KOPT-K1 (cell line): ENCODE results near the gene AREL1.

Experiments used
- H3K27ac ChIP-seq: fragments of 200-600 bp; sonication (generic); 2 replicates; pipeline ENCODE4 v1.5.1; 2016; ENCODE audit warnings: antibody characterized with exemption, mild to moderate bottlenecking, low read depth, low read length; ENCODE audit not compliant: poor library complexity, severe bottlenecking
- H3K36me3 ChIP-seq: fragments of 200-600 bp; sonication (generic); 2 replicates; pipeline ENCODE4 v1.5.1; 2017; ENCODE audit warnings: antibody characterized with exemption, mild to moderate bottlenecking, low read length, moderate library complexity; ENCODE audit not compliant: insufficient read depth
- H3K9me3 ChIP-seq: fragments of 200-600 bp; sonication (generic); 2 replicates; pipeline ENCODE4 v1.5.1; 2017; ENCODE audit warnings: antibody characterized with exemption, low read length, mild to moderate bottlenecking; ENCODE audit not compliant: insufficient read depth, poor library complexity, severe bottlenecking

Gene AREL1

DNA sequence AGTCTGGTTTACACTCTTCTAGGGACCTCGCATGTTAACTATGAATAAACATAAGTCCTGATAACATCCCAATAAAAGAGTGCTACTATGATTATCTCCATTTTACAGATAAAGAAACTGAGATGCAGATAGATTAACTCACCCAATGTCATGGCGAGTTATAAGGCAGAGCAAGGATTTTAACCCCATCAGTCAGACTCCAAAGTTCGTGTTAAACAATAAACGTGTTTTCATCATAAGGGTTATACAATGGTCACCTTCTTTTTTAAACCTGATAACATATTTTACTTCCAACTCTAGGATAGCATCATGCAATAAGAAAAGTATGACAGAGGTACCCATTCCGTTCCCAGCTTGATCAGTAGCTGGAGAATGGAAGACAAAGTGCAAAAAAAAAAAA is 1.2 kb downstream of the AREL1 start:
- Histone ChIP-seq H3K27ac (no peak overlapping the region), H3K36me3 (peaks cover 20% of the 10 kb centered on the region), H3K9me3 (no peaks in the 10 kb centered on the region)

DNA sequence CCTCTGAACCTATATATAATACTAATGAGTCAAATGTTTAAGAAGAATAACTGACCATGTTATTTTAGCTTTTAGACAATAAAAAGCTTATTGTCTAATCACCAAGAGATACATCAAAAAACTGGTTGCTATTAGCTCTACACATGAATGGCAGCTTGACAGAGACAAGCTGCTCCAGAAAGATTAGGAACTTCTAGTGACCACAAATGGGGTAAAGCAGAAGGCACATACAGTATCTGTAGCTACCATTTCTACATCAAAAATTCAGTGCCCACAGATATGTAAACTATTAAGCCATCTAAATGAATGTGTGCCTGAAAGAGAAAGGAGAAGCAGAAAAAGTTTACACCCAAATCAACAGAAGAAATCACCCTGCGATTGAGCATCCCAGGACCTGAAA is 2.4 kb downstream of the AREL1 start:
- H3K36me3 ChIP-seq = peaks cover 8% of the 10 kb centered on the region
- no peak overlapping the region for H3K27ac ChIP-seq
- no peaks in the 10 kb centered on the region for H3K9me3 ChIP-seq

DNA sequence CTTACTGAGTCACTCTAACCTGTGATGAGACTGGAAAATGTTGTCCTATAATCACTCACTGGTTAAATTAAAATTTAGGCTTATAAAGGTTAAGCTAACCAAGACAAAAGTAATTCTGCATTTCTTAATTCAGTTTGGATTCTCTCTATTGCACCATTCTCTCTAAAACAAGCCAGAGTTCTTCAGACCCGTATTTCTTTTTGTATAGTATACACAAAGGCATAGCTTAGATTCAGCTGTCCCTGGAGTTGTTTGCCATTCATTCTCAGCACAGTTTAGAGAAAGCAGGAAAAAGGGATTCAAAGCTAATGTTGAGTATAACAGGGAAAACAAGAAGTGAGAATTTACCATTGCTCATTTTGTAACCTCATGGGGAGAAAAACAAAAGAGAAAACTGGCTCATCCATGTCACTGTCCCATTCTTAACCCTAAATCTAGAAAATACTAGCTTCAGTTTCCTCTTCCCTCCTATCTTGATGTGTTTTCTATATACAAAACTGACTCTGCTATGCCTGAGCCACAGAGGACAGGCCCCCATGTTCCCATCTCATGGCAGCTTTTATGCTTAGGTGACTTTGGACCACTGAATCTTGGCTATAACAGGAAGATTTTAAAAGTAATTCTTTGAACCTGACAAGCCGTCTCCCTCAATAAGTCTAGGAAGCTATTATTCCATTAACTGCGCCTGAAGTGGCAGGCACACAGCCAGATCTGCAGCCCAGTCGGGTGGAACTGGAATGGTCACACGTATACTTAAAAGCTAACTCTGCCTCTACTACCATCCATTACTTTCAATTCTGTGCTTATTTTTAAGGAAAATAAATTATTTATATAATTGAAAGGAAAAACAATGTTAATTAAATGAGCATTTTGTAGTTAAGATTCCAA is 7.0 kb downstream of the AREL1 start:
- Histone ChIP-seq H3K9me3 (peaks cover 23% of the 10 kb centered on the region), H3K36me3 (0 out of 2 replicates have a peak, but pooled peaks cover 10% of the 10 kb centered on the region), H3K27ac (no peak overlapping the region)

DNA sequence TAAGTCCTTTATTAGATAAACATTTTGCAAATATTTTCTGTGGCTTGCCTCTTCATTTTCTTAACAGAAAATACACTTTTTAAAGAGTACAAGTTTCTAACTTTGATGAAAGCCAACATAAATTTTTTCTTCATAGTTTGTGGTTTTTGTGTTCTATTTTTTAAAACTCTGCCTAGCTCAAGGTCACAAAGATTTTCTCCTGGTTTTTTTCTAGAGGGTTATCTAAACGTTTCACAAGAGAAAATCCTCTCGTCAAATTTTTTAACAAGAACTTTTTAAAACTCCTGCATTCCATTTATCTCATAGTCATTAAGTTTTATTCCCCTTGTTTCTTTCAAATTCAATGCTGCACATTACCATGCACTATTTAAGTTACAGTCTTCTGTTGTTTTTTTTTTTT is 8.2 kb downstream of the AREL1 start:
- H3K27ac ChIP-seq = no peak overlapping the region
- H3K9me3 ChIP-seq = peaks cover 23% of the 10 kb centered on the region
- 0 out of 2 replicates have a peak, but pooled peaks cover 10% of the 10 kb centered on the region for H3K36me3 ChIP-seq

DNA sequence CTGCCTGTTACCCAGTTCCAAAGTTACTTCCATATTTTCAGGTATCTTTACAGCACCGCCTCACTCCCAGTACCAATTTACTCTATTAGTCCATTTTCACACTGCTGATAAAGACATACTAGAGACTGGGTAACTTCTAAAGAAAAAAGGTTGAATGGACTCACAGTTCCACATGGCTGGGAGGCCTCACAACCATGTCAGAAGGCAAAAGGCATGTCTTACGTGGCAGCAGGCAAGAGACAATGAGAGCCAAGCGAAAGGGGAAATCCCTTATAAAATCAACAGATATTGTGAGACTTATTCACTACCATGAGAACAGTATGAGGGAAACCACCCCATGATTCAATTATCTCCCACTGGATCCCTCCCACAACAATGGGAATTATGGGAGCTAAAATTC is 9.8 kb downstream of the AREL1 start:
- H3K9me3 ChIP-seq = peaks cover 23% of the 10 kb centered on the region
- no peak overlapping the region for H3K27ac ChIP-seq
- 0 out of 2 replicates have a peak, but pooled peaks cover 10% of the 10 kb centered on the region for H3K36me3 ChIP-seq

DNA sequence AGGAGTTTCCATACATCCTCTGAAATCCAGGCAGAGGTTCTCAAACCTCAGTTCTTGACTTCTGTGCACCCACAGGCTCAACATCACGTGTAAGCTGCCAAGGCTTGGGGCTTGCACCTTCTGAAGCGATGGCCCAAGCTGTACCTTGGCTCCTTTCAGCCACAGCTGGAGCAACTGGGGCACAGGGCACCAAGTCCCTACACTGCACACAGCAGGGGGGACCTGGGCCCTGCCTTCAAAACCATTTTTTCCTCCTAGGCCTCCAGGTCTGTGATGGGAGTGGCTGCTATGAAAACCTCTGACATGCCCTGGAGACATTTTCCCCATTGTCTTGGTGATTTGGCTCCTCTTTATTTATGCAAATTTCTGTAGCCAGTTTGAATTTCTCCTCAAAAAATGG is 10.6 kb downstream of the AREL1 start:
- Histone ChIP-seq H3K9me3 (peaks cover 23% of the 10 kb centered on the region), H3K27ac (no peak overlapping the region), H3K36me3 (peaks cover 15% of the 10 kb centered on the region)

DNA sequence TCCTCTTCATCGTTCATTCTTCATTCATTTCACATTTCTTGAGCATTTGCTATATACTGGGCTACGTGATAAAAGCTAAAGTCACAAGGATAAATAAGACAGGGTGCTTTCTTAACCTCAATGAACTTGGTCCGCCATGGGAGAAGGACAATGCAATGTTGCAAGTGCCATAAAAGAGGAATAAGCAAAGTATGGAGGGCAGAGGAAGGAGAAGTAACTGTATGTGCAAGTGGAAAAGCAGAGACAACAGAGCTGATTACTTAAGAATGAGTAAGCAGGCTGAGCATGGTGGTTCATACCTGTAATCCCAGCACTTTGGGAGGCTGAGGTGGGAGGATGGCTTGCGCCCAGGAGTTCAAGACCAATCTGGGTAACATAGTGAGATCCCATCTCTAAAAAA is 14.4 kb downstream of the AREL1 start:
- H3K9me3 ChIP-seq = peaks cover 19% of the 10 kb centered on the region
- peaks cover 15% of the 10 kb centered on the region for H3K36me3 ChIP-seq
- no peak overlapping the region for H3K27ac ChIP-seq

DNA sequence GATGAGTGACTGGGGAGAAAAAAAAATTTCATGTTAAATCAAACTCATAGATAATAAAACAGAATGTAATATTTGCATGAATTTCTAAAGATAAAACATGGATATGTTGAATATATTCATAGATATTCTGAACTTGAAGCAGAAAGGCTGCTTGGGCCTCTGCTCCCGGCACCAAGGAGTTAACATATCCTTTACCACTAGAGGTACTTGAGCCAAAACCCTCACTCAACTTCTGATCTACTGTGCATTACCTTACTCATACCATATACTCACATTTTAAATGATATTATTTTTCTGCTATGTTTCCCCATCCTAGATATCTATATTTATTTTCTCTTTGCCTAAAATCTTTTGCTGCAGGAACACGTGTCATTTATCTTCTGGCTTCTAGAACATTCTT is 14.9 kb downstream of the AREL1 start:
- peaks cover 11% of the 10 kb centered on the region for H3K36me3 ChIP-seq
- H3K27ac ChIP-seq = no peak overlapping the region
- H3K9me3 ChIP-seq = peaks cover 14% of the 10 kb centered on the region

DNA sequence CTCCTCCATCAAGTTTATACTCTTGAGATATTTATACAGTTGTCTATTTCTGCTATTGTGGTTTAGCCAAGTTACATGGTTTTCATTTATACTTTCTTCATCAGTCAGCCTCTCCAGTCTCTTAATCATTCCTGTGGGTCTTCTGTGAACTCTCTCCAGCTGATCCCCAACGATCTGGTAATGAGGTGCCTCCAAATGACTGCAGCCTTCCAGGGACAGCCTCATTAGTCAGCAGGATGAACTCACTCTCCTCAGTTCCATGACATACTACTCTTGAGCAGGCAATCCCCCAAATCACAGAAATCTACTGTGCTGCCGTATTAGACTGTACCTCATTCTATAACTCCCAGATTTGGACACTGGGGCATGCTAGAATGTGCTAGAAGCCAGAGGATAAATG is 15.3 kb downstream of the AREL1 start:
- peaks cover 10% of the 10 kb centered on the region for H3K36me3 ChIP-seq
- H3K27ac ChIP-seq = no peak overlapping the region
- peaks cover 9% of the 10 kb centered on the region for H3K9me3 ChIP-seq

DNA sequence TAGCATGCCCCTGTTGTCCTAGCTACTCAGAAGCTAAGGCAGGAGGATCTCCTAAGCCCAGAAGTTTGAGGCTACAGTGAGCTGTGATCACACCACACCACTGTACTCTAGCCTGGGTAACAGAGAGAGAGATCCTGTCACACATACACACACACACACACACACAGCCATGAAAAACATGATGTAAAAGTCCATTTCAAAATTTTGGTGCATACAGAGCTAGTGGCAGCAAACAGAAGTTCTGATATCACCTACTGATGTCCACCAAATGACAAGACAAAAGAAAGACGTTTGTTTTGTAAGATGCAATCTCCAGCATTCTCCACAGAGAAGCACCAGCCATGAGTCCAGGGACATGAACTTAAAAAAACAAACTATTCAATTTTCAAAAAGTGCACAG is 15.9 kb downstream of the AREL1 start:
- peaks cover 12% of the 10 kb centered on the region for H3K36me3 ChIP-seq
- no peak overlapping the region for H3K27ac ChIP-seq
- H3K9me3 ChIP-seq = peaks cover 4% of the 10 kb centered on the region

DNA sequence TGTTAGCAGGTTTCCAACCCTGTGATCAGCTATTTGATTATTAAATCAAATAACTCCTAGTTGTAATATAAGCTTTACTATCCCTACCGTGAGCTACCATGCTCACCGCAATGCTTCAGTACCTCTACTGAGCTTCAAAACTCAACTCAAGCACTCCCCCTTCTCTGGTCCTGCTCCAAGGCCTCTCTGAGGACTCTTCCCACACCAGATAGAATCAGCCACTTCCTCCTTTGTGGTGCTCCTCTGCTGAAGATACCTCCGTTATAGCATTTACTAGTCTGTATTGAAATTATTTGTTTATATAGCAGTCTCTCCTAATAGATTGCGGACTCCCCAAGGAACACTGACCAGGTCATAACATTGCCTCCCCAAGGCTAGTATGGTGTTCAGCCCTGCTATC is 17.5 kb downstream of the AREL1 start:
- Histone ChIP-seq H3K36me3 (peaks cover 27% of the 10 kb centered on the region), H3K27ac (no peak overlapping the region), H3K9me3 (no peaks in the 10 kb centered on the region)

DNA sequence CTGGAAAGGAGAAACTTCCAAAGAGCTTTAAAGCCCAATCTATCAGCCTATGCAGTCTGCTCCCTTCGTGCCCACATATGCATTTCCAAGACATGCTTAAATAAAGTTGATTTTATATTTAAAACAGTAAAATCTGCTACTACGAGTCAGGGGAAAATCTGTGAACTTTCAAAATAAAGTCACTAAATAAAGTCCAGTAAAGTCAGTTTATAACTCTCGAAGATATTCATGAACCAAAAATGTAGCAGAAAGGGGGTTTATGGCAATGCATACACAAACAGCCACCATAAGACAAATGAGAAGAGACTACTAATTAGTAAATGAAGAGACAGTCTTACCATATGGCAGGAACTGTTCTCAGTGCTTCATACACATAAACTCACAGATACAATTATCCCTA is 19.7 kb downstream of the AREL1 start:
- H3K27ac ChIP-seq = no peak overlapping the region
- H3K9me3 ChIP-seq = no peaks in the 10 kb centered on the region
- H3K36me3 ChIP-seq = peaks cover 44% of the 10 kb centered on the region

DNA sequence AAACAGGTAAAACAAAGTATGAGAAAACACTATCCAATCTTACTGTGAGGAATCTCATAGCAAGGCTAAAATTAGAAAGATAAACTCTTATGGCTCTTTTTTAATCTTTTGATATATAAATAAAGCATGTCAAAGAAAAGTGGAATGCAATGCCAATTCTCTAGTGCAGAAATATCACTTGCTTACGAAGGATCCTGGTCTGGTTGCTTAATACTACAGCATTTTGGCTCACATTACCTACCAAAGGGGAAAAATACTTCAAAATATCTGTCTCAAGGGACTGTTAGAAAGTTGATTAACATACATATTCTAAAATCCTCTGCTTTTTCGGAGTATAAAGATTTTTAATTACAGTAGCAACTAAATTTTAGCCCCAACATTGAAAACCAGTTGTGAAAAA is 21.4 kb downstream of the AREL1 start:
- Histone ChIP-seq H3K27ac (no peak overlapping the region), H3K36me3 (peaks cover 48% of the 10 kb centered on the region), H3K9me3 (no peaks in the 10 kb centered on the region)

DNA sequence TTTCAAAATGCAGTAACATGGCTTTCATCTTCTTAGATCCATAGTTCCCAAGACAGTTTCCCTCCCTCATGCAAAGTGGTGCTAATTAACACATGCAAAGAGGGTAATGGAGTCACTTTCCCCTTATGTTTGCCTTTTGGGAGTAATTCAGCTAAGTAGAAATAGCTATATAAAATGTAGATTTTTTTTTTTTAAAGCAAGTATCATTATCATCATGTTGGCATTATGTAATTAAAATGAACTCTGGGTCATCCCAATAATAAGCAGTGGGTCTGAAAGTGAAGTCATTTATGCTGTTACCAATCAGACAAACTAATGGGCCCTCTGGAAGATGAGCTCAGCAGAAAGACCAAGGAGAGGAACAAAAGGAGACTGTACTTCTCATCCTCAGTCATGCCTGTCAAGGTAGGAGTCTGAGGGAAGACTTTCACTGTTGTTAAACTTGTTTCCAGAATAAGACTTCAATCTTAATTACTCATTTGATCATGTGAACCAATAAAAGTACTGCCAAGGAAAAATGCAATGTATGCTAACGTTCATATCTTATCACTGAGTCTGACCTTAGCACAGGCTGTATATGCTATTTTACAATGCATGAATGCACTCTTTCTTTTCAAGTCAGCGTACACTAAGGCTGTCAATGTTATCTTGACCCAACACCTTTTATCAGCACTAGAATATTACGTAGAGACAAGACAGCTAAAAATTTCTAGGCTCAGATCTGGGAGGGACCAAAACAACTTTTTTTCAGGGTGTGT is 26.8 kb downstream of the AREL1 start:
- Histone ChIP-seq H3K9me3 (no peaks in the 10 kb centered on the region), H3K27ac (no peak overlapping the region), H3K36me3 (peaks cover 82% of the 10 kb centered on the region)

DNA sequence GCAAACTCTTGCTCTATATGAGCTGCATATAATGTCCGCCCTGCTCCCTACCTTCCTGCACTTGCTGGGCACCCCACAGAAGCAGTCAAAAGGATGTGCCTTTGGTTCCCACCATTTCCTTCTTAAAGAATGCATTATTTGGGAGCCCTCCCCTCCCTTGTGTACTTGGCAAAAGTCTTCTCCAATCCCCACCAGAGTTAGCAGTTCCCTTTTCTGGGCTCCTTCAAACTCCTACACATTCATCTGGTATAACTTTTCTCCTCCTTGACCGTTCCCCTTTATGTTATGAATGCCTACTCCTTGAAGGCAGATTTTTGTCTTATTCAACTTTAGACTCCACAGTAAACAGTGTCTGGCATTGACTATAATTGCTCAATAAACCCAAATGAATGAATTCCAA is 27.8 kb downstream of the AREL1 start:
- Histone ChIP-seq H3K9me3 (no peaks in the 10 kb centered on the region), H3K27ac (no peak overlapping the region), H3K36me3 (peaks cover 82% of the 10 kb centered on the region)
